ENCODE data around the gene GPSM3. TPM values are rescaled to one million over a fixed set of nuclear protein-coding genes. Genes with fewer than 3 reads are reported as not detected.

The GPSM3 gene
- total RNA-seq, 5 donors from 2014 or later (not counting 1 experiment from before 2014, with no cell fraction given) = 267 to 311 (median 274) TPM

DNA sequence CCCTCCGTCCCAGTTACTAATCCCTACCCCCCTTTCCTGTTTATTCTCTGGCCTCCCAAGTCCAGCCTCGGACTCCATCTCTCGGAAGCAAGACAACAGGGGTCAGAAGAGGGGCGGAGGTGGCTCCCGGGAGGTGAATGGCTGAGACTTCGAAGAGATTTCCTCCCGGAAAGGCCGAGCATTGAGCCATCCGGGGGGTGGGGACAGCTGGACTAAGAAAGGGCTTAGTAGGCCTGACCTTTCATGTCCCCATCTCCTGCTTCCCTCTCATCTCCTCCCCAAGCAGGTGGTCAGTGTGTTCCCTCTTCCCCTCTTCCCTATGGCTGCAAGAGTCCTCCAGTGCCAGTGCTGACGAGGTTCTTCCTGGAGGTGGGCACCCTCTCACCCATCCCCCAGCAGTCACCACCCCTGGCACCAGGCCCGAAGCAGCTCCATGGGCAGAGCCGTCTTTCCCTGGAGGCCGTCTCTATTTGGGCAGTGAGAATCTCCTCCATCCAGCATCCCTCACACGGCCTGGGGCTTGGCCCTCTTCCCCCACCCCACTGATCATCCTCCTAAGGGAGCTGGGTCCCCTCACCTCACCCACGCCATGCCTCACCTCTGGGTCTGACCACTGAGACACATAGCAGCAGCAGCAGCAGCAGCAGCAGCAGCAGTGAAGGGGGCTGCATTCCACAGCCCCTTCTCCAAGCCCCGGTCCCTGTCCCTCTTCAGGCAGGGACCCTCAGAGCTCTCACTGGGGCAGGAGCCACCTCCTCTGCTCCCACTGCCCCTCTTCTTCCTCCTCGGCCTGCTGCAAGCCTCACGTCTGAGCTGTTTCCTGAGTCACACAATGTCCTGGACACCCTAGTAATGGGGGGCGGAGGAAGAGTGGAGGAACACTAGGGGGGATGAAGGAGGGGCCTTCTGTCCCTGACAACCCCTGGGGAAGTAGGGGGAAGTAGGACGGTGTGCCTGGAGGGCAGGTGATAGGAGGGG, 31.1 kb upstream of the GPSM3 start, which contains the start of gene NOTCH4:
Gene NOTCH4, minus strand, starts transcription at position 810 of the 978 bp plus-strand sequence. Its CDS starts 139 bp downstream, at position 671.
- POLR2A ChIA-PET = no interaction called here
- Histone ChIP-seq H3K27ac (ENCODE audit: low read length) (no peak within 1 kb of the TSS), H3K9me3 (no peaks in the 10 kb centered on the region), H3K27me3 (replicated peaks in 1 of 2; ENCODE audit: control insufficient read depth in 2 of 2, extremely low read depth in 1 of 2, insufficient read depth in 2 of 2, low read length in 1 of 2) (peaks cover 0 to 24% of the 10 kb centered on the region in 2 experiments), H3K4me3 (ENCODE audit: control insufficient read depth in 1 of 2, extremely low read depth in 1 of 2, low read length in 1 of 2) (no peak within 1 kb of the TSS), H3K4me1 (ENCODE audit: control insufficient read depth in 1 of 2, extremely low read depth in 1 of 2, insufficient read depth in 2 of 2, low read length in 2 of 2) (peaks cover 0 to 14% of the 10 kb centered on the region in 2 experiments), H3K36me3 (ENCODE audit: control insufficient read depth in 2 of 2, extremely low read depth in 1 of 2, insufficient read depth in 1 of 2, low read length in 1 of 2) (no peaks in the 10 kb centered on the region)
- CTCF ChIA-PET = no interaction called here
- Mint-ChIP-seq H3K27me3 (peaks cover 0 to 3% of the 10 kb centered on the region in 2 donors), H3K27ac (peak within 1 kb of the TSS; percentile 39 to 48), H3K36me3 (no peaks in the 10 kb centered on the region), H3K4me1 (peaks cover 15 to 21% (median 19%) of the 10 kb centered on the region in 3 donors), H3K9me3 (no peaks in the 10 kb centered on the region), H3K4me3 (peak within 1 kb of the TSS in 1 of 3 donors; percentile 4)
- no peak for ATAC-seq (replicated peaks in 1 of 4)
- DNase-seq = no peak
- WGBS (ENCODE audit: insufficient coverage) = 70% methylated on average over 13 of the region's 20 CpGs

- H3K4me3 Mint-ChIP-seq = peak overlapping the region in 1 of 3 donors; percentile 4
- ChIA-PET CTCF (no interaction called here), POLR2A (no interaction called here)
- no peak for ATAC-seq (replicated peaks in 1 of 4)
- peaks cover 15 to 21% (median 19%) of the 10 kb centered on the region in 3 donors for H3K4me1 Mint-ChIP-seq
- H3K36me3 ChIP-seq (ENCODE audit: control insufficient read depth in 2 of 2, extremely low read depth in 1 of 2, insufficient read depth in 1 of 2, low read length in 1 of 2) = no peaks in the 10 kb centered on the region
- H3K9me3 Mint-ChIP-seq = no peaks in the 10 kb centered on the region
- no peaks in the 10 kb centered on the region for H3K36me3 Mint-ChIP-seq
- peaks cover 0 to 14% of the 10 kb centered on the region in 2 experiments for H3K4me1 ChIP-seq (ENCODE audit: control insufficient read depth in 1 of 2, extremely low read depth in 1 of 2, insufficient read depth in 2 of 2, low read length in 2 of 2)
- WGBS (ENCODE audit: insufficient coverage) = 0% methylated on average over 1 of the region's 8 CpGs
- H3K27ac ChIP-seq (ENCODE audit: low read length) = no peak overlapping the region
- no peak for DNase-seq
- no peak overlapping the region for H3K4me3 ChIP-seq (ENCODE audit: control insufficient read depth in 1 of 2, extremely low read depth in 1 of 2, low read length in 1 of 2)
- H3K27me3 Mint-ChIP-seq = peaks cover 2 to 3% of the 10 kb centered on the region in 2 donors
- H3K9me3 ChIP-seq = no peaks in the 10 kb centered on the region
- peaks cover 0 to 29% of the 10 kb centered on the region in 2 experiments for H3K27me3 ChIP-seq (replicated peaks in 1 of 2; ENCODE audit: control insufficient read depth in 2 of 2, extremely low read depth in 1 of 2, insufficient read depth in 2 of 2, low read length in 1 of 2)
- peak overlapping the region in 1 of 2 donors; percentile 4 for H3K27ac Mint-ChIP-seq
Observed at GRCh38 chr6:32222333-32223230, 30.1 kb upstream of the GPSM3 start.

DNA sequence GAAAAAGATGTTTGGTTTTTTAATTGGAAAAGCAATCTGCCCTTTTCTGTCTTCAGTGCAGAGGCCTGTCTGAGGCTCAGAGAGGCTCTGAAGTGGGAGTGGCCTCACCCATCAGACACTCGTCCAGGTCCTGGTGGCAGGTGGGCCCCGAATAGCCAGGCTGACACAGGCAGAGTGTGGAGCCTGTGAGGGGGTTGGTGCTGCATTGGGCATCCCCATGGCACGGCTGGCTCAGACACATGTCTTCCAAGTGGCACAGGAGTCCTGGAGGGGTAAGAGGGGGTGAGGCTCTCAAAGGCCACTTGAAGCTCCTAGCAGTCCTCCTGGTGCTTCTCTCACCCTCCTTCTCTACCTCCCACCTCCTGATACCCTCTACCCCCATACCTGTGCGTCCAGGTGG, 27.6 kb upstream of the GPSM3 start:
- Histone ChIP-seq H3K36me3 (ENCODE audit: control insufficient read depth in 2 of 2, extremely low read depth in 1 of 2, insufficient read depth in 1 of 2, low read length in 1 of 2) (no peaks in the 10 kb centered on the region), H3K4me1 (ENCODE audit: control insufficient read depth in 1 of 2, extremely low read depth in 1 of 2, insufficient read depth in 2 of 2, low read length in 2 of 2) (peaks cover 0 to 14% of the 10 kb centered on the region in 2 experiments), H3K9me3 (no peaks in the 10 kb centered on the region), H3K4me3 (ENCODE audit: control insufficient read depth in 1 of 2, extremely low read depth in 1 of 2, low read length in 1 of 2) (no peak overlapping the region), H3K27ac (ENCODE audit: low read length) (no peak overlapping the region), H3K27me3 (replicated peaks in 1 of 2; ENCODE audit: control insufficient read depth in 2 of 2, extremely low read depth in 1 of 2, insufficient read depth in 2 of 2, low read length in 1 of 2) (peaks cover 0 to 29% of the 10 kb centered on the region in 2 experiments)
- Mint-ChIP-seq H3K4me3 (no peak overlapping the region), H3K4me1 (peaks cover 15 to 19% (median 18%) of the 10 kb centered on the region in 3 donors), H3K9me3 (no peaks in the 10 kb centered on the region), H3K27ac (no peak overlapping the region), H3K27me3 (peaks cover 3 to 5% of the 10 kb centered on the region in 2 donors), H3K36me3 (no peaks in the 10 kb centered on the region)
- DNase-seq (no peak), ATAC-seq (replicated peaks in 1 of 4) (no peak)
- ChIA-PET CTCF (no interaction called here), POLR2A (no interaction called here)
- 45% methylated on average over 1 of the region's 4 CpGs for WGBS (ENCODE audit: insufficient coverage)

- Histone ChIP-seq H3K9me3 (no peaks in the 10 kb centered on the region), H3K4me3 (ENCODE audit: control insufficient read depth in 1 of 2, extremely low read depth in 1 of 2, low read length in 1 of 2) (no peak overlapping the region), H3K4me1 (ENCODE audit: control insufficient read depth in 1 of 2, extremely low read depth in 1 of 2, insufficient read depth in 2 of 2, low read length in 2 of 2) (peaks cover 0 to 14% of the 10 kb centered on the region in 2 experiments), H3K36me3 (ENCODE audit: control insufficient read depth in 2 of 2, extremely low read depth in 1 of 2, insufficient read depth in 1 of 2, low read length in 1 of 2) (no peaks in the 10 kb centered on the region), H3K27me3 (replicated peaks in 1 of 2; ENCODE audit: control insufficient read depth in 2 of 2, extremely low read depth in 1 of 2, insufficient read depth in 2 of 2, low read length in 1 of 2) (peaks cover 0 to 27% of the 10 kb centered on the region in 2 experiments), H3K27ac (ENCODE audit: low read length) (no peak overlapping the region)
- H3K27me3 Mint-ChIP-seq = peaks cover 3 to 5% of the 10 kb centered on the region in 2 donors
- H3K27ac Mint-ChIP-seq = no peak overlapping the region
- no peaks in the 10 kb centered on the region for H3K9me3 Mint-ChIP-seq
- ChIA-PET CTCF (no interaction called here), POLR2A (no interaction called here)
- no peak for ATAC-seq (replicated peaks in 1 of 4)
- H3K4me3 Mint-ChIP-seq = no peak overlapping the region
- peaks cover 11% of the 10 kb centered on the region in 3 donors for H3K4me1 Mint-ChIP-seq
- WGBS (ENCODE audit: insufficient coverage) = 87% methylated on average over 4 of the region's 7 CpGs
- no peak for DNase-seq
- H3K36me3 Mint-ChIP-seq = no peaks in the 10 kb centered on the region
Observed at GRCh38 chr6:32218167-32218566, 25.7 kb upstream of the GPSM3 start.

GRCh38 chr6:32216998-32217397, 24.6 kb upstream of the GPSM3 start:
- Mint-ChIP-seq H3K4me1 (peaks cover 0 to under 1% (median 0%) of the 10 kb centered on the region in 3 donors), H3K27ac (no peak overlapping the region), H3K36me3 (no peaks in the 10 kb centered on the region), H3K9me3 (no peaks in the 10 kb centered on the region), H3K4me3 (no peak overlapping the region), H3K27me3 (peaks cover 3 to 5% of the 10 kb centered on the region in 2 donors)
- DNase-seq = no peak
- Histone ChIP-seq H3K4me3 (ENCODE audit: control insufficient read depth in 1 of 2, extremely low read depth in 1 of 2, low read length in 1 of 2) (no peak overlapping the region), H3K27ac (ENCODE audit: low read length) (no peak overlapping the region), H3K9me3 (no peaks in the 10 kb centered on the region), H3K36me3 (ENCODE audit: control insufficient read depth in 2 of 2, extremely low read depth in 1 of 2, insufficient read depth in 1 of 2, low read length in 1 of 2) (no peaks in the 10 kb centered on the region), H3K27me3 (replicated peaks in 1 of 2; ENCODE audit: control insufficient read depth in 2 of 2, extremely low read depth in 1 of 2, insufficient read depth in 2 of 2, low read length in 1 of 2) (peaks cover 0 to 27% of the 10 kb centered on the region in 2 experiments), H3K4me1 (ENCODE audit: control insufficient read depth in 1 of 2, extremely low read depth in 1 of 2, insufficient read depth in 2 of 2, low read length in 2 of 2) (peaks cover 0 to 4% of the 10 kb centered on the region in 2 experiments)
- 84% methylated on average over 6 of the region's 11 CpGs for WGBS (ENCODE audit: insufficient coverage)
- no peak for ATAC-seq (replicated peaks in 1 of 4)
- POLR2A ChIA-PET = no interaction called here
- CTCF ChIA-PET = no interaction called here

DNA sequence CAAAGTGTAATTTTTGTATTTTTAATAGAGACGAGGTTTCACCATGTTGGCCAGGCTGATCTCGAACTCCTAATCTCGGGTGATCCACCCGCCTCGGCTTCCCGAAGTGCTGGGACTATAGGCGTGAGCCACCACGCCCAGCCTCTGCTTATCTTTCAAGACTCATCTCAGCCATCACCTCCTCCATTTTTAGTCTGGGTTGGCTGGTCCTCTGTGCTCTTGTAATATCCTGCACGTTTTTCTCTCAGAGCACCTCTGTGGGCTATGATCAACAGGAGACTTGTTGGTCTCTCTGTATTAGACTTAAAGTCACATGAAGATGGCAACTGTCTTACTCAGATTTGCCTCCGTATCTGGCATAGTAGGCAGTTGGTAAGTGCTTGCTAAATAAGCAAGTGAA, 23.8 kb upstream of the GPSM3 start:
- H3K36me3 Mint-ChIP-seq = no peaks in the 10 kb centered on the region
- H3K36me3 ChIP-seq (ENCODE audit: control insufficient read depth in 2 of 2, extremely low read depth in 1 of 2, insufficient read depth in 1 of 2, low read length in 1 of 2) = no peaks in the 10 kb centered on the region
- peaks cover 3 to 5% of the 10 kb centered on the region in 2 donors for H3K27me3 Mint-ChIP-seq
- no peaks in the 10 kb centered on the region for H3K9me3 ChIP-seq
- H3K27ac ChIP-seq (ENCODE audit: low read length) = no peak overlapping the region
- DNase-seq (no peak), ATAC-seq (replicated peaks in 1 of 4) (no peak)
- no peak overlapping the region for H3K27ac Mint-ChIP-seq
- no peak overlapping the region for H3K4me3 ChIP-seq (ENCODE audit: control insufficient read depth in 1 of 2, extremely low read depth in 1 of 2, low read length in 1 of 2)
- no peaks in the 10 kb centered on the region for H3K9me3 Mint-ChIP-seq
- CTCF ChIA-PET = no interaction called here
- peaks cover 0 to 20% of the 10 kb centered on the region in 2 experiments for H3K27me3 ChIP-seq (replicated peaks in 1 of 2; ENCODE audit: control insufficient read depth in 2 of 2, extremely low read depth in 1 of 2, insufficient read depth in 2 of 2, low read length in 1 of 2)
- WGBS (ENCODE audit: insufficient coverage) = 87% methylated on average over 7 of the region's 10 CpGs
- H3K4me1 Mint-ChIP-seq = no peaks in the 10 kb centered on the region
- POLR2A ChIA-PET = no interaction called here
- no peaks in the 10 kb centered on the region for H3K4me1 ChIP-seq (ENCODE audit: control insufficient read depth in 1 of 2, extremely low read depth in 1 of 2, insufficient read depth in 2 of 2, low read length in 2 of 2)
- no peak overlapping the region for H3K4me3 Mint-ChIP-seq
